Large intestine (tissue), 3 donors: ENCODE measurements around the gene SLC15A4. TPM values are rescaled to one million over a fixed set of nuclear protein-coding genes. Genes with fewer than 3 reads are reported as not detected.

Source experiments
- DNase-seq, 2 donors: peaks; one replicate each; pipeline versions ENCODE4 v3.0.0 to v3.0.0-alpha.2; 2013
- H3K27ac ChIP-seq: one replicate; pipeline ENCODE4 v1.5.1; 2013; ENCODE audit warnings: low read length
- H3K27me3 ChIP-seq: 2 replicates; pipeline ENCODE4 v1.6.1; 2013; ENCODE audit warnings: low read length; ENCODE audit not compliant: control insufficient read depth, insufficient read depth
- H3K36me3 ChIP-seq: 2 replicates; pipeline ENCODE4 v1.6.1; 2013; ENCODE audit warnings: low read length; ENCODE audit not compliant: control insufficient read depth, insufficient read depth
- H3K4me1 ChIP-seq: one replicate; pipeline ENCODE4 v1.6.1; 2013; ENCODE audit warnings: low read length; ENCODE audit not compliant: control insufficient read depth, insufficient read depth
- H3K4me3 ChIP-seq: one replicate; pipeline ENCODE4 v1.5.1; 2013; ENCODE audit warnings: low read length
- H3K9me3 ChIP-seq: one replicate; pipeline ENCODE4 v1.6.1; 2013; ENCODE audit warnings: mild to moderate bottlenecking, low read depth, low read length, moderate library complexity; ENCODE audit not compliant: control insufficient read depth
- WGBS: methylation state at CpG from one replicate; pipeline ENCODE4 v1.1.5; 2013; ENCODE audit warnings: low lambda C conversion rate; ENCODE audit not compliant: insufficient coverage; 5-methylcytosine and 5-hydroxymethylcytosine counted together
- polyA plus RNA-seq: library from polyadenylated mRNA; unstranded; fragments of 120-200 nt; gene quantifications from one replicate; pipeline ENCODE4 v1.2.1, GENCODE V29; 2013

Gene SLC15A4
- polyA plus RNA-seq, 1 donor, result 21.5 TPM

- WGBS, result 80% methylated on average over 5 of the region's 13 CpGs
- no peaks in the 10 kb centered on the region for H3K4me1 ChIP-seq
- H3K36me3 ChIP-seq, result no peaks in the 10 kb centered on the region
These were observed 39.6 kb downstream of the SLC15A4 start for GRCh38 chr12:128784030-128784760.

GRCh38 chr12:128783129-128783574 lies 40.6 kb downstream of the SLC15A4 start:
- H3K4me3 ChIP-seq, result no peak overlapping the region
- no peak for DNase-seq
- H3K36me3 ChIP-seq, result no peaks in the 10 kb centered on the region
- H3K27ac ChIP-seq, result no peak overlapping the region
- no peaks in the 10 kb centered on the region for H3K27me3 ChIP-seq
- 93% methylated on average over 3 of the region's 8 CpGs for whole genome bisulfite sequencing
- H3K9me3 ChIP-seq, result no peaks in the 10 kb centered on the region
- no peaks in the 10 kb centered on the region for H3K4me1 ChIP-seq

More at GRCh38 chr12:128784030-128784760, 39.6 kb downstream of the SLC15A4 start:
- no peak for DNase-seq
- no peak overlapping the region for H3K4me3 ChIP-seq
- H3K27me3 ChIP-seq, result no peaks in the 10 kb centered on the region
- H3K9me3 ChIP-seq, result no peaks in the 10 kb centered on the region
- no peak overlapping the region for H3K27ac ChIP-seq

GRCh38 chr12:128779901-128780300 lies 43.9 kb downstream of the SLC15A4 start:
- Histone ChIP-seq H3K4me3 (no peak overlapping the region), H3K4me1 (no peaks in the 10 kb centered on the region), H3K36me3 (no peaks in the 10 kb centered on the region), H3K27me3 (no peaks in the 10 kb centered on the region), H3K9me3 (no peaks in the 10 kb centered on the region), H3K27ac (no peak overlapping the region)
- DNase-seq, result no peak

GRCh38 chr12:128772249-128772648 lies 51.5 kb downstream of the SLC15A4 start:
- no peaks in the 10 kb centered on the region for H3K9me3 ChIP-seq
- no peak for DNase-seq
- H3K4me1 ChIP-seq, result no peaks in the 10 kb centered on the region
- no peaks in the 10 kb centered on the region for H3K36me3 ChIP-seq
- no peak overlapping the region for H3K27ac ChIP-seq
- H3K27me3 ChIP-seq, result peaks cover 9% of the 10 kb centered on the region
- no CpG with 5 or more reads among the region's 10 CpGs for WGBS
- H3K4me3 ChIP-seq, result no peak overlapping the region

- no peak overlapping the region for H3K4me3 ChIP-seq
- DNase-seq, result no peak
- H3K27ac ChIP-seq, result no peak overlapping the region
- no peaks in the 10 kb centered on the region for H3K36me3 ChIP-seq
- peaks cover 11% of the 10 kb centered on the region for H3K27me3 ChIP-seq
- no peaks in the 10 kb centered on the region for H3K9me3 ChIP-seq
- no CpG with 5 or more reads among the region's 4 CpGs for whole genome bisulfite sequencing
- no peaks in the 10 kb centered on the region for H3K4me1 ChIP-seq
These were observed 52.1 kb downstream of the SLC15A4 start for GRCh38 chr12:128771681-128772080.

- H3K27ac ChIP-seq, result no peak overlapping the region
- no CpG with 5 or more reads among the region's 9 CpGs for WGBS
- no peak for DNase-seq
- no peaks in the 10 kb centered on the region for H3K4me1 ChIP-seq
- no peaks in the 10 kb centered on the region for H3K36me3 ChIP-seq
- H3K4me3 ChIP-seq, result no peak overlapping the region
- H3K9me3 ChIP-seq, result no peaks in the 10 kb centered on the region
- peaks cover 19% of the 10 kb centered on the region for H3K27me3 ChIP-seq
These were observed 56.2 kb downstream of the SLC15A4 start for GRCh38 chr12:128767518-128767917.

GRCh38 chr12:128766738-128767501 lies 56.8 kb downstream of the SLC15A4 start:
- H3K4me3 ChIP-seq, result no peak overlapping the region
- peaks cover 19% of the 10 kb centered on the region for H3K27me3 ChIP-seq
- DNase-seq, result no peak
- H3K27ac ChIP-seq, result no peak overlapping the region
- H3K4me1 ChIP-seq, result no peaks in the 10 kb centered on the region
- H3K9me3 ChIP-seq, result no peaks in the 10 kb centered on the region
- 50% methylated on average over 3 of the region's 12 CpGs for WGBS
- H3K36me3 ChIP-seq, result no peaks in the 10 kb centered on the region

- DNase-seq, result no peak
These were observed 60.4 kb downstream of the SLC15A4 start for GRCh38 chr12:128763395-128763794.

GRCh38 chr12:128761379-128761790 lies 62.4 kb downstream of the SLC15A4 start:
- Histone ChIP-seq H3K36me3 (no peaks in the 10 kb centered on the region), H3K27ac (no peak overlapping the region), H3K27me3 (peaks cover 6% of the 10 kb centered on the region), H3K4me1 (no peaks in the 10 kb centered on the region), H3K9me3 (no peaks in the 10 kb centered on the region), H3K4me3 (no peak overlapping the region)
- WGBS, result no CpG with 5 or more reads among the region's 4 CpGs
- DNase-seq, result no peak

More at GRCh38 chr12:128763395-128763794, 60.4 kb downstream of the SLC15A4 start:
- Histone ChIP-seq H3K27ac (no peak overlapping the region), H3K36me3 (no peaks in the 10 kb centered on the region), H3K9me3 (no peaks in the 10 kb centered on the region), H3K4me3 (no peak overlapping the region), H3K27me3 (peaks cover 19% of the 10 kb centered on the region), H3K4me1 (no peaks in the 10 kb centered on the region)
- no CpG with 5 or more reads among the region's 9 CpGs for WGBS

GRCh38 chr12:128755566-128755965 lies 68.2 kb downstream of the SLC15A4 start:
- no CpG with 5 or more reads among the region's 4 CpGs for WGBS
- H3K27ac ChIP-seq, result no peak overlapping the region
- DNase-seq, result no peak

More at GRCh38 chr12:128755566-128755965, 68.2 kb downstream of the SLC15A4 start:
- H3K9me3 ChIP-seq, result no peaks in the 10 kb centered on the region
- no peak overlapping the region for H3K4me3 ChIP-seq
- no peaks in the 10 kb centered on the region for H3K36me3 ChIP-seq
- no peaks in the 10 kb centered on the region for H3K4me1 ChIP-seq
- H3K27me3 ChIP-seq, result no peaks in the 10 kb centered on the region
